ENCODE measurements around the gene TSHZ2. TPM values are rescaled to one million over a fixed set of nuclear protein-coding genes. Genes with fewer than 3 reads are reported as not detected.

TSHZ2 gene
- total RNA-seq, 1 donor from 2014 or later: 1.2 TPM

GRCh38 chr20:53423587-53424146, 451.5 kb downstream of the TSHZ2 start:
- Histone ChIP-seq H3K4me3 (ENCODE audit: insufficient read depth, low read depth, low read length) (no peak overlapping the region), H3K36me3 (ENCODE audit: insufficient read depth, low read length) (no peaks in the 10 kb centered on the region), H3K9ac (ENCODE audit: low read length) (no peak overlapping the region), H3K4me1 (ENCODE audit: insufficient read depth, low read length) (no peaks in the 10 kb centered on the region), H3K27ac (ENCODE audit: low read depth, low read length) (no peak overlapping the region), H3K4me2 (ENCODE audit: low read length) (no peak overlapping the region), H3K9me3 (ENCODE audit: insufficient read depth, low read depth, low read length) (no peaks in the 10 kb centered on the region), H2AFZ (ENCODE audit: low read depth, low read length) (no peak overlapping the region), H4K20me1 (ENCODE audit: insufficient read depth, low read length) (no peaks in the 10 kb centered on the region), H3K27me3 (ENCODE audit: insufficient read depth, low read length) (no peaks in the 10 kb centered on the region), H3K79me2 (ENCODE audit: insufficient read depth, low read length) (no peaks in the 10 kb centered on the region)
- Mint-ChIP-seq H3K4me1 (ENCODE audit: low read depth, unreplicated experiment) (no peaks in the 10 kb centered on the region), H3K27me3 (ENCODE audit: low read depth, unreplicated experiment) (peaks cover 5% of the 10 kb centered on the region), H3K36me3 (ENCODE audit: low read depth, unreplicated experiment) (no peaks in the 10 kb centered on the region), H3K27ac (ENCODE audit: unreplicated experiment) (no peak overlapping the region), H3K9me3 (ENCODE audit: unreplicated experiment) (no peaks in the 10 kb centered on the region), H3K4me3 (ENCODE audit: unreplicated experiment) (no peak overlapping the region)
- no peak for DNase-seq (ENCODE audit: low read depth)
- no peak for FAIRE-seq
- TF ChIP-seq EZH2 (IDR thresholded peaks at IDR 0.05; ENCODE audit: insufficient read depth, low read length) (no peak), CTCF (IDR thresholded peaks at IDR 0.05; ENCODE audit: insufficient read depth, low read depth, low read length) (no peak)

GRCh38 chr20:53425481-53425880, 453.3 kb downstream of the TSHZ2 start:
- TF ChIP-seq EZH2 (IDR thresholded peaks at IDR 0.05; ENCODE audit: insufficient read depth, low read length): no peak
- TF ChIP-seq CTCF (IDR thresholded peaks at IDR 0.05; ENCODE audit: insufficient read depth, low read depth, low read length): no peak
- H3K4me3 Mint-ChIP-seq (ENCODE audit: unreplicated experiment): no peak overlapping the region
- no peaks in the 10 kb centered on the region for H3K4me1 Mint-ChIP-seq (ENCODE audit: low read depth, unreplicated experiment)
- Histone ChIP-seq H3K4me3 (ENCODE audit: insufficient read depth, low read depth, low read length) (no peak overlapping the region), H2AFZ (ENCODE audit: low read depth, low read length) (no peak overlapping the region), H3K79me2 (ENCODE audit: insufficient read depth, low read length) (no peaks in the 10 kb centered on the region), H3K4me1 (ENCODE audit: insufficient read depth, low read length) (no peaks in the 10 kb centered on the region), H3K27ac (ENCODE audit: low read depth, low read length) (no peak overlapping the region), H4K20me1 (ENCODE audit: insufficient read depth, low read length) (no peaks in the 10 kb centered on the region), H3K36me3 (ENCODE audit: insufficient read depth, low read length) (no peaks in the 10 kb centered on the region), H3K4me2 (ENCODE audit: low read length) (no peak overlapping the region), H3K27me3 (ENCODE audit: insufficient read depth, low read length) (no peaks in the 10 kb centered on the region), H3K9me3 (ENCODE audit: insufficient read depth, low read depth, low read length) (no peaks in the 10 kb centered on the region), H3K9ac (ENCODE audit: low read length) (no peak overlapping the region)
- peaks cover 2% of the 10 kb centered on the region for H3K27me3 Mint-ChIP-seq (ENCODE audit: low read depth, unreplicated experiment)
- no peak for FAIRE-seq
- H3K27ac Mint-ChIP-seq (ENCODE audit: unreplicated experiment): no peak overlapping the region
- no peaks in the 10 kb centered on the region for H3K9me3 Mint-ChIP-seq (ENCODE audit: unreplicated experiment)
- H3K36me3 Mint-ChIP-seq (ENCODE audit: low read depth, unreplicated experiment): no peaks in the 10 kb centered on the region
- no peak for DNase-seq (ENCODE audit: low read depth)

- Histone ChIP-seq H3K79me2 (ENCODE audit: insufficient read depth, low read length) (no peaks in the 10 kb centered on the region), H3K4me2 (ENCODE audit: low read length) (no peak overlapping the region), H3K27ac (ENCODE audit: low read depth, low read length) (no peak overlapping the region), H4K20me1 (ENCODE audit: insufficient read depth, low read length) (no peaks in the 10 kb centered on the region), H3K9me3 (ENCODE audit: insufficient read depth, low read depth, low read length) (no peaks in the 10 kb centered on the region), H3K36me3 (ENCODE audit: insufficient read depth, low read length) (no peaks in the 10 kb centered on the region), H2AFZ (ENCODE audit: low read depth, low read length) (no peak overlapping the region), H3K9ac (ENCODE audit: low read length) (no peak overlapping the region), H3K4me3 (ENCODE audit: insufficient read depth, low read depth, low read length) (no peak overlapping the region), H3K4me1 (ENCODE audit: insufficient read depth, low read length) (no peaks in the 10 kb centered on the region), H3K27me3 (ENCODE audit: insufficient read depth, low read length) (no peaks in the 10 kb centered on the region)
- Mint-ChIP-seq H3K4me3 (ENCODE audit: unreplicated experiment) (no peak overlapping the region), H3K27me3 (ENCODE audit: low read depth, unreplicated experiment) (peaks cover 2% of the 10 kb centered on the region), H3K36me3 (ENCODE audit: low read depth, unreplicated experiment) (no peaks in the 10 kb centered on the region), H3K27ac (ENCODE audit: unreplicated experiment) (no peak overlapping the region), H3K9me3 (ENCODE audit: unreplicated experiment) (no peaks in the 10 kb centered on the region), H3K4me1 (ENCODE audit: low read depth, unreplicated experiment) (no peaks in the 10 kb centered on the region)
- TF ChIP-seq EZH2 (IDR thresholded peaks at IDR 0.05; ENCODE audit: insufficient read depth, low read length): no peak
- TF ChIP-seq CTCF (IDR thresholded peaks at IDR 0.05; ENCODE audit: insufficient read depth, low read depth, low read length): no peak
- DNase-seq (ENCODE audit: low read depth) (no peak), FAIRE-seq (no peak)
These were observed 453.8 kb downstream of the TSHZ2 start for GRCh38 chr20:53425941-53426340.

All from astrocyte (in vitro differentiated cells and primary cell).